Suppressor macrophage treated with lipopolysaccharide for 1 hour (primary cell): ENCODE measurements around the gene KANK2.
A peak's percentile ranks its signal among the peaks of the same experiment; 100 is the strongest.
"Not testable (repeated sequence)": the region's sequence is repeated elsewhere in the genome, so short reads cannot be mapped to it uniquely, and the experiment has no call there.

Experiments
- DNase-seq, 3 donors: peaks; one replicate each; pipeline ENCODE4 v3.0.0-alpha.2; 2020 to 2022

Gene KANK2

GRCh38 chr19:11171144-11171543 is 26.2 kb downstream of the KANK2 start:
- no peak for DNase-seq

GRCh38 chr19:11169896-11170678 is 27.3 kb downstream of the KANK2 start:
- DNase-seq, result no peak

- DNase-seq, result no peak
These were observed 28.8 kb downstream of the KANK2 start for GRCh38 chr19:11168568-11168967.

GRCh38 chr19:11166281-11167142 is 30.8 kb downstream of the KANK2 start:
- no peak for DNase-seq

GRCh38 chr19:11165486-11166030 is 31.8 kb downstream of the KANK2 start:
- no peak for DNase-seq

GRCh38 chr19:11164879-11165406 is 32.4 kb downstream of the KANK2 start:
- DNase-seq, result no peak

- DNase-seq, result no peak
These were observed 33.0 kb downstream of the KANK2 start for GRCh38 chr19:11164296-11164695.

GRCh38 chr19:11160440-11160768 is 36.9 kb downstream of the KANK2 start:
- not testable (repeated sequence) for DNase-seq

GRCh38 chr19:11159598-11160439 is 37.5 kb downstream of the KANK2 start:
- DNase-seq, result no peak

GRCh38 chr19:11155373-11156120 is 41.8 kb downstream of the KANK2 start, which contains the start of gene SPC24:
Gene SPC24, minus strand, starts transcription at chr19:11155782. Its CDS starts 6 bp downstream, at chr19:11155776.
- DNase-seq, result peak; percentile 97 to 99 (median 98)

- DNase-seq, result no peak
These were observed 42.7 kb downstream of the KANK2 start for GRCh38 chr19:11154683-11155047.

- DNase-seq, result no peak
These were observed 44.9 kb downstream of the KANK2 start for GRCh38 chr19:11152318-11153062.

GRCh38 chr19:11151181-11151580 is 46.2 kb downstream of the KANK2 start:
- no peak for DNase-seq

- no peak for DNase-seq
These were observed 49.3 kb downstream of the KANK2 start for GRCh38 chr19:11148001-11148400.

GRCh38 chr19:11145536-11145924 is 51.8 kb downstream of the KANK2 start:
- no peak for DNase-seq

GRCh38 chr19:11142528-11143171 is 54.7 kb downstream of the KANK2 start:
- peak; percentile 36 to 78 (median 59) for DNase-seq

GRCh38 chr19:11141937-11142527 is 55.3 kb downstream of the KANK2 start:
- no peak for DNase-seq

GRCh38 chr19:11140896-11141295 is 56.4 kb downstream of the KANK2 start:
- no peak for DNase-seq

- DNase-seq, result not testable (repeated sequence)
These were observed 57.3 kb downstream of the KANK2 start for GRCh38 chr19:11140023-11140538.
